ENCODE data around the gene C12orf57. TPM values are rescaled to one million over a fixed set of nuclear protein-coding genes. Genes with fewer than 3 reads are reported as not detected.
A peak's percentile ranks its signal among the peaks of the same experiment; 100 is the strongest.

C12orf57 gene
- total and polyA plus RNA-seq, 2 of the 13 experiments (the other 11 are each of a cell fraction or from before 2014, with no cell fraction given), result 84.0 to 287 TPM

DNA sequence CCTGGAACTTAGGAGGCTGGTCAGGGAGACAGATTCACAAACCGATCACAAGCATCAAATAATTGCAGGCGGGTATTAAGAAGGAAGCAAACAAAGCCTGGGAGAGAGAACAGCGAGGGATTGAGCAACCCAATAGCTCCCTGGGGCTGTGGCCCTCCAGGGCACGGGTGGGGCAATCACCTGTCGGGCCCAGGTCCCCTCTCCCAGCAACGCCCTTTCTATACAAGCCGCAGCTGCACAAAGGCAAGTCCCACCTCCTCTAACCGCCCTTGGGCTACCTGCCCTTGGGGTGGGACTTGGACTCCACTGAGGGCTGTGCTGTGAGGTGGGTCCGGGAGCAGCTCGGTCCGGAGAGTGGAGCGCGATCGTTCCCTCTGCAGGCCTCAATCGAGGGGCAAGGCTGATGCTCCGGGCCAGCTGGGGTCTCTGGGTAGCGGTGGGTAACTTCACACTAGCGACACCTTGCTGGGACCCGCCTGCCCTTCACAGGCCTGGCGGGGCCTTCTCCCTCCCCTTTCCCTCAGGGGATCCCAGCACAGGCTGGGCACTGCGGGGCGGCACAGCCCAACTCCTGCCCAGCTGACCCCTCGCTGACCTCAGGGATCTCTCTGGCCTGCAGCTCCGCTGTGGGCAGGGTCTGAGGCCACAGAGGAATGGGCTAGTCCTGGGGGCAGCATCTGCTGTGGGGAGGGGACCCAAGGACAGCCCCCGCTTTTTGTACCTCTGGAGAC, 18.6 kb downstream of the C12orf57 start (continued):
- TF ChIP-seq, protein P1, sequence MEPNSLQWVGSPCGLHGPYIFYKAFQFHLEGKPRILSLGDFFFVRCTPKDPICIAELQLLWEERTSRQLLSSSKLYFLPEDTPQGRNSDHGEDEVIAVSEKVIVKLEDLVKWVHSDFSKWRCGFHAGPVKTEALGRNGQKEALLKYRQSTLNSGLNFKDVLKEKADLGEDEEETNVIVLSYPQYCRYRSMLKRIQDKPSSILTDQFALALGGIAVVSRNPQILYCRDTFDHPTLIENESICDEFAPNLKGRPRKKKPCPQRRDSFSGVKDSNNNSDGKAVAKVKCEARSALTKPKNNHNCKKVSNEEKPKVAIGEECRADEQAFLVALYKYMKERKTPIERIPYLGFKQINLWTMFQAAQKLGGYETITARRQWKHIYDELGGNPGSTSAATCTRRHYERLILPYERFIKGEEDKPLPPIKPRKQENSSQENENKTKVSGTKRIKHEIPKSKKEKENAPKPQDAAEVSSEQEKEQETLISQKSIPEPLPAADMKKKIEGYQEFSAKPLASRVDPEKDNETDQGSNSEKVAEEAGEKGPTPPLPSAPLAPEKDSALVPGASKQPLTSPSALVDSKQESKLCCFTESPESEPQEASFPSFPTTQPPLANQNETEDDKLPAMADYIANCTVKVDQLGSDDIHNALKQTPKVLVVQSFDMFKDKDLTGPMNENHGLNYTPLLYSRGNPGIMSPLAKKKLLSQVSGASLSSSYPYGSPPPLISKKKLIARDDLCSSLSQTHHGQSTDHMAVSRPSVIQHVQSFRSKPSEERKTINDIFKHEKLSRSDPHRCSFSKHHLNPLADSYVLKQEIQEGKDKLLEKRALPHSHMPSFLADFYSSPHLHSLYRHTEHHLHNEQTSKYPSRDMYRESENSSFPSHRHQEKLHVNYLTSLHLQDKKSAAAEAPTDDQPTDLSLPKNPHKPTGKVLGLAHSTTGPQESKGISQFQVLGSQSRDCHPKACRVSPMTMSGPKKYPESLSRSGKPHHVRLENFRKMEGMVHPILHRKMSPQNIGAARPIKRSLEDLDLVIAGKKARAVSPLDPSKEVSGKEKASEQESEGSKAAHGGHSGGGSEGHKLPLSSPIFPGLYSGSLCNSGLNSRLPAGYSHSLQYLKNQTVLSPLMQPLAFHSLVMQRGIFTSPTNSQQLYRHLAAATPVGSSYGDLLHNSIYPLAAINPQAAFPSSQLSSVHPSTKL (CRISPR knock-in tag; IDR thresholded peaks at IDR 0.05), result no peak
- TF ChIP-seq KLF6 (CRISPR knock-in tag; IDR thresholded peaks at IDR 0.05) (no peak), RFX5 (IDR thresholded peaks at IDR 0.05; ENCODE audit: low read depth, low read length) (no peak), ISL2 (CRISPR knock-in tag; IDR thresholded peaks at IDR 0.05) (no peak), SMYD3 (CRISPR knock-in tag; IDR thresholded peaks at IDR 0.05) (no peak), JUN (CRISPR knock-in tag; IDR thresholded peaks at IDR 0.05) (no peak), HNRNPL (IDR thresholded peaks at IDR 0.05; ENCODE audit: low read depth, low read length) (peak; percentile 42; the same call in 1 of the 2 replicates), ATF1 (CRISPR knock-in tag; IDR thresholded peaks at IDR 0.05) (no peak), NPAS2 (CRISPR knock-in tag; IDR thresholded peaks at IDR 0.05; ENCODE audit: borderline replicate concordance) (no peak), ZNF572 (CRISPR knock-in tag; IDR thresholded peaks at IDR 0.05) (0 out of 2 replicates have a peak, but pooled peaks have one; percentile 35), KDM5B (CRISPR knock-in tag; IDR thresholded peaks at IDR 0.05; ENCODE audit: borderline replicate concordance) (no peak), KLF16 (CRISPR knock-in tag; IDR thresholded peaks at IDR 0.05) (no peak), ISX (CRISPR knock-in tag; conservative IDR thresholded peaks at IDR 0.05) (no peak), ZNF382 (CRISPR knock-in tag; IDR thresholded peaks at IDR 0.05; ENCODE audit: borderline replicate concordance) (no peak), SUZ12 (IDR thresholded peaks at IDR 0.05; ENCODE audit: low read depth, low read length) (no peak), ARNTL (CRISPR knock-in tag; IDR thresholded peaks at IDR 0.05) (no peak), ZNF598 (CRISPR knock-in tag; IDR thresholded peaks at IDR 0.05; ENCODE audit: borderline replicate concordance) (no peak)
- TF ChIP-seq, protein P2, sequence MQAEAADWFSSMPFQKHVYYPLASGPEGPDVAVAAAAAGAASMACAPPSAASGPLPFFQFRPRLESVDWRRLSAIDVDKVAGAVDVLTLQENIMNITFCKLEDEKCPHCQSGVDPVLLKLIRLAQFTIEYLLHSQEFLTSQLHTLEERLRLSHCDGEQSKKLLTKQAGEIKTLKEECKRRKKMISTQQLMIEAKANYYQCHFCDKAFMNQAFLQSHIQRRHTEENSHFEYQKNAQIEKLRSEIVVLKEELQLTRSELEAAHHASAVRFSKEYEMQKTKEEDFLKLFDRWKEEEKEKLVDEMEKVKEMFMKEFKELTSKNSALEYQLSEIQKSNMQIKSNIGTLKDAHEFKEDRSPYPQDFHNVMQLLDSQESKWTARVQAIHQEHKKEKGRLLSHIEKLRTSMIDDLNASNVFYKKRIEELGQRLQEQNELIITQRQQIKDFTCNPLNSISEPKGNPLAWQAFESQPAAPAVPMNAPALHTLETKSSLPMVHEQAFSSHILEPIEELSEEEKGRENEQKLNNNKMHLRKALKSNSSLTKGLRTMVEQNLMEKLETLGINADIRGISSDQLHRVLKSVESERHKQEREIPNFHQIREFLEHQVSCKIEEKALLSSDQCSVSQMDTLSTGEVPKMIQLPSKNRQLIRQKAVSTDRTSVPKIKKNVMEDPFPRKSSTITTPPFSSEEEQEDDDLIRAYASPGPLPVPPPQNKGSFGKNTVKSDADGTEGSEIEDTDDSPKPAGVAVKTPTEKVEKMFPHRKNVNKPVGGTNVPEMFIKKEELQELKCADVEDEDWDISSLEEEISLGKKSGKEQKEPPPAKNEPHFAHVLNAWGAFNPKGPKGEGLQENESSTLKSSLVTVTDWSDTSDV (CRISPR knock-in tag; IDR thresholded peaks at IDR 0.05), result no peak
- TF ChIP-seq, protein P3, sequence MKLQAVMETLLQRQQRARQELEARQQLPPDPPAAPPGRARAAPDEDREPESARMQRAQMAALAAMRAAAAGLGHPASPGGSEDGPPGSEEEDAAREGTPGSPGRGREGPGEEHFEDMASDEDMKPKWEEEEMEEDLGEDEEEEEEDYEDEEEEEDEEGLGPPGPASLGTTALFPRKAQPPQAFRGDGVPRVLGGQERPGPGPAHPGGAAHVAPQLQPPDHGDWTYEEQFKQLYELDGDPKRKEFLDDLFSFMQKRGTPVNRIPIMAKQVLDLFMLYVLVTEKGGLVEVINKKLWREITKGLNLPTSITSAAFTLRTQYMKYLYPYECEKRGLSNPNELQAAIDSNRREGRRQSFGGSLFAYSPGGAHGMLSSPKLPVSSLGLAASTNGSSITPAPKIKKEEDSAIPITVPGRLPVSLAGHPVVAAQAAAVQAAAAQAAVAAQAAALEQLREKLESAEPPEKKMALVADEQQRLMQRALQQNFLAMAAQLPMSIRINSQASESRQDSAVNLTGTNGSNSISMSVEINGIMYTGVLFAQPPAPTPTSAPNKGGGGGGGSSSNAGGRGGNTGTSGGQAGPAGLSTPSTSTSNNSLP (IDR thresholded peaks at IDR 0.05; ENCODE audit: low read depth, low read length), result no peak
- TF ChIP-seq, protein P4, sequence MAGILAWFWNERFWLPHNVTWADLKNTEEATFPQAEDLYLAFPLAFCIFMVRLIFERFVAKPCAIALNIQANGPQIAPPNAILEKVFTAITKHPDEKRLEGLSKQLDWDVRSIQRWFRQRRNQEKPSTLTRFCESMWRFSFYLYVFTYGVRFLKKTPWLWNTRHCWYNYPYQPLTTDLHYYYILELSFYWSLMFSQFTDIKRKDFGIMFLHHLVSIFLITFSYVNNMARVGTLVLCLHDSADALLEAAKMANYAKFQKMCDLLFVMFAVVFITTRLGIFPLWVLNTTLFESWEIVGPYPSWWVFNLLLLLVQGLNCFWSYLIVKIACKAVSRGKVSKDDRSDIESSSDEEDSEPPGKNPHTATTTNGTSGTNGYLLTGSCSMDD (CRISPR knock-in tag; IDR thresholded peaks at IDR 0.05), result no peak
- TF ChIP-seq, protein P5, sequence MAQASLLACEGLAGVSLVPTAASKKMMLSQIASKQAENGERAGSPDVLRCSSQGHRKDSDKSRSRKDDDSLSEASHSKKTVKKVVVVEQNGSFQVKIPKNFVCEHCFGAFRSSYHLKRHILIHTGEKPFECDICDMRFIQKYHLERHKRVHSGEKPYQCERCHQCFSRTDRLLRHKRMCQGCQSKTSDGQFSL (CRISPR knock-in tag; IDR thresholded peaks at IDR 0.05), result no peak
